Astrocyte of the spinal cord (primary cell): Measurements from ENCODE around the gene FAM222B.
A peak's percentile ranks its signal among the peaks of the same experiment; 100 is the strongest.
"Not testable (repeated sequence)": the region's sequence is repeated elsewhere in the genome, so short reads cannot be mapped to it uniquely, and the experiment has no call there.

Experiments
- DNase-seq: peaks from one replicate; pipeline ENCODE4 v3.0.0; 2011; ENCODE audit warnings: low read depth, low spot score
- H3K4me3 ChIP-seq: 2 replicates; pipeline ENCODE4 v1.5.1; 2011; ENCODE audit warnings: low read depth, mild to moderate bottlenecking, low read length, moderate library complexity
- in situ Hi-C: cut with HindIII; loops from 2 replicates; pipeline ENCODE4 v1.10.0; 2017; ENCODE audit warnings: low sequenced_read_pairs
- TF ChIP-seq, protein P1 (sequence below): IDR thresholded peaks from 2 replicates; pipeline ENCODE4 v1.5.1; 2012; ENCODE audit warnings: low read depth, mild to moderate bottlenecking, low read length, inconsistent platforms

FAM222B gene

GRCh38 chr17:28723159-28723835, 119.3 kb downstream of the FAM222B start:
- TF ChIP-seq, protein P1, sequence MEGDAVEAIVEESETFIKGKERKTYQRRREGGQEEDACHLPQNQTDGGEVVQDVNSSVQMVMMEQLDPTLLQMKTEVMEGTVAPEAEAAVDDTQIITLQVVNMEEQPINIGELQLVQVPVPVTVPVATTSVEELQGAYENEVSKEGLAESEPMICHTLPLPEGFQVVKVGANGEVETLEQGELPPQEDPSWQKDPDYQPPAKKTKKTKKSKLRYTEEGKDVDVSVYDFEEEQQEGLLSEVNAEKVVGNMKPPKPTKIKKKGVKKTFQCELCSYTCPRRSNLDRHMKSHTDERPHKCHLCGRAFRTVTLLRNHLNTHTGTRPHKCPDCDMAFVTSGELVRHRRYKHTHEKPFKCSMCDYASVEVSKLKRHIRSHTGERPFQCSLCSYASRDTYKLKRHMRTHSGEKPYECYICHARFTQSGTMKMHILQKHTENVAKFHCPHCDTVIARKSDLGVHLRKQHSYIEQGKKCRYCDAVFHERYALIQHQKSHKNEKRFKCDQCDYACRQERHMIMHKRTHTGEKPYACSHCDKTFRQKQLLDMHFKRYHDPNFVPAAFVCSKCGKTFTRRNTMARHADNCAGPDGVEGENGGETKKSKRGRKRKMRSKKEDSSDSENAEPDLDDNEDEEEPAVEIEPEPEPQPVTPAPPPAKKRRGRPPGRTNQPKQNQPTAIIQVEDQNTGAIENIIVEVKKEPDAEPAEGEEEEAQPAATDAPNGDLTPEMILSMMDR = no peak
- DNase-seq = no peak
- H3K4me3 ChIP-seq = no peak overlapping the region
- in situ Hi-C loops = no loop called here

DNA sequence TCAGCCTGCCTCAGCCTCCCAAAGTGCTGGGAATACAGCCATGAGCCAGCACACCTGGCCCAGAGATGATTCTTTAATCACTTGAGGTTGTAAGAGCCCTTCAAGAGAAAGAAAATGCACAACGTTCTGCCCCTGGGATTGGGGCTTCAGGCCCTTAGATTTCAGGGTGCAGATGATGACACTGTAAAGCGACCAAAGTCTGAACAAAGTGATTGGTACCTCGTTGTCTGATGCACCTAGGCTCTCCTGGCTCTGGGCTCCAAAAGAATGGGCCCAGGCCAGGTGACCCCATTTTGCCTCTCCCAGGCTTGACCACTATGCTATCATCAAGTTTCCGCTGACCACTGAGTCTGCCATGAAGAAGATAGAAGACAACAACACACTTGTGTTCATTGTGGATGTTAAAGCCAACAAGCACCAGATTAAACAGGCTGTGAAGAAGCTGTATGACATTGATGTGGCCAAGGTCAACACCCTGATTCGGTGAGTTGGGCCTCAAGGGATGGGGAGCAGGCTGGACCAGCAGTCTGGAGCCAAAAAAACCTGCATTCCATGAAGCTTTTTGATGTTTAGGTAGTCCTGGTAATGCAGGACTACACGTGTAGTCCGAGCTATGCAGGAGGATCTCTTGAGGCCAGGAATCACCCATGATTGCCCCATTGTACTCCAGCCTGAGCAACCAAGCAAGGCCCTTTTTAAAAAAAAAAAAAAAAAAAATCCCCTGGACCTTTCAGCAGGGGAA, 120.0 kb downstream of the FAM222B start:
- in situ Hi-C loops = no loop called here
- no peak for DNase-seq
- TF ChIP-seq, protein P1 = no peak
- H3K4me3 ChIP-seq = no peak overlapping the region

GRCh38 chr17:28720997-28721329, 121.6 kb downstream of the FAM222B start:
- in situ Hi-C loops = not testable (repeated sequence)
- H3K4me3 ChIP-seq = peak overlapping the region; percentile 98

DNA sequence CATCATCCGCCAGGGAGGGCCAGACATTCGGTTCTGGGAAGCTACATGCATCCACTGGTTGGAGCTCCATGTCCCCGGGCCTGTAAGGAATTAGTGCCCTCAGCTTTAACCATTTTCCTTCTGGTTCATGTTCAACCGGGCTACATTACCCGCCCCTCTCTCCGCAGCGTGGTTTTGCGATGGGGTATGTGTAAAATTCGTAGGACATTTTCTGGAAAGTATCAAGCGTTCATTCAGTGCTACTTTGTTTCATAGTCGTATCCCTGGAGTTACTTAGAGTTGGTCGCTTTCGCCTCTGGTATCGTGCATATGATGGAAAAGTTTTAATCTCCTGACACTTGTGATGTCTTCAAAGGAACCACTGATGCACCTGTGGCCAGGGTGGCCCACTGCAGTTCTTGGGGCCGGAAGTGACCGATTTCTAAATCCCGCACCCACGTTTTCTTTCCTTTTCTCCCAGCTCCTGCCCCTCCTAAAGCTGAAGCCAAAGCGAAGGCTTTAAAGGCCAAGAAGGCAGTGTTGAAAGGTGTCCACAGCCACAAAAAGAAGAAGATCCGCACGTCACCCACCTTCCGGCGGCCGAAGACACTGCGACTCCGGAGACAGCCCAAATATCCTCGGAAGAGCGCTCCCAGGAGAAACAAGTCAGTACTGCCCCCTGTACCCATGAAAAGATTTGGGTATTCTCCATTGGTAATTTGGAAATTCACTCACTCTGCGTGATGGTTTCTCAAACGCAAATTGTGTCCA, 122.2 kb downstream of the FAM222B start:
- in situ Hi-C loops = no loop called here
- TF ChIP-seq, protein P1 = no peak
- H3K4me3 ChIP-seq = peak overlapping the region; percentile 98
- DNase-seq = no peak

More at GRCh38 chr17:28720997-28721329, 121.6 kb downstream of the FAM222B start:
- DNase-seq = not testable (repeated sequence)

DNA sequence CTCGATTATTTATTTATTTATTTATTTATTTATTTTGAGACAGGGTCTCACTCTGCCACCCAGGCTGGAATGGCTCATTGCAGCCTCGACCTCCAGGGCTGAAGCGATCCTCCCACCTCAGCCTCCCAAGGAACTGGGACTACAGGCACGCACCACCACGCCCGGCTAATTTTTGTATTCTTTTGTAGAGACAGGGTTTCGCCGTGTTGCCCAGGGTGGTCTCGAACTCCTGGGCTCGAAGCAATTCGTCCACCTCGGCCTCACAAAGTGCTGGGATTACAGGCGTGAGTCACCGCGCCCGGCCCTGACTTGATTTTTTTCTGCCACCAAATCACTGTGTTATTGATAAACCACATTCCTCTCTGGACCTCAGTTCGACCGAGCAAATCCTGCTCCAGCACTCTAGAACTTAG, 123.6 kb downstream of the FAM222B start:
- in situ Hi-C loops = no loop called here
- TF ChIP-seq, protein P1 = no peak
- H3K4me3 ChIP-seq = peak overlapping the region; percentile 98
- DNase-seq = no peak

- in situ Hi-C loops = no loop called here
- no peak for DNase-seq
- TF ChIP-seq, protein P1 = no peak
- peak overlapping the region; percentile 64 for H3K4me3 ChIP-seq
Observed at GRCh38 chr17:28718333-28719020, 124.1 kb downstream of the FAM222B start.
